Left renal pelvis (tissue), 4 donors: ENCODE data around the gene OVCH1. TPM values are rescaled to one million over a fixed set of nuclear protein-coding genes. Genes with fewer than 3 reads are reported as not detected.
A peak's percentile ranks its signal among the peaks of the same experiment; 100 is the strongest.

Experiments used
- DNase-seq, 4 donors: peaks; one replicate each; pipeline ENCODE4 v3.0.0-alpha.2; 2013; ENCODE audit warnings: low read depth in 4 of 4, low spot score in 3 of 4
- polyA plus RNA-seq, 4 donors: library from polyadenylated mRNA; unstranded; fragments of 120-200 nt; gene quantifications; one replicate each; pipeline ENCODE4 v1.2.1, GENCODE V29; 2013; ENCODE audit not compliant: insufficient read length in 4 of 4

The OVCH1 gene
- 1 to 10 TPM in 1 of 4 donors, under 1 TPM in 3; 0.13 to 1.2 (median 0.67) TPM for polyA plus RNA-seq

- no peak for DNase-seq
Measured at GRCh38 chr12:29497588-29497987, at the start of gene OVCH1. Gene OVCH1 (minus strand): TSS chr12:29497686. CDS start chr12:29497686, 0 bp downstream.

GRCh38 chr12:29547151-29547632 is 49.7 kb upstream of the OVCH1 start:
- DNase-seq = no peak

GRCh38 chr12:29546000-29546399 is 48.5 kb upstream of the OVCH1 start:
- no peak for DNase-seq

- no peak for DNase-seq
Measured at GRCh38 chr12:29545102-29545467, 47.6 kb upstream of the OVCH1 start.

GRCh38 chr12:29544428-29545101 is 47.1 kb upstream of the OVCH1 start:
- no peak for DNase-seq

GRCh38 chr12:29543036-29543435 is 45.5 kb upstream of the OVCH1 start:
- no peak for DNase-seq

- no peak for DNase-seq
Measured at GRCh38 chr12:29537298-29537697, 39.8 kb upstream of the OVCH1 start.

GRCh38 chr12:29534935-29535334 is 37.4 kb upstream of the OVCH1 start:
- DNase-seq = no peak

- DNase-seq = no peak
Measured at GRCh38 chr12:29533815-29534489, 36.5 kb upstream of the OVCH1 start.

- no peak for DNase-seq
Measured at GRCh38 chr12:29531471-29531870, 34.0 kb upstream of the OVCH1 start.

GRCh38 chr12:29530436-29530835 is 33.0 kb upstream of the OVCH1 start:
- DNase-seq = no peak

GRCh38 chr12:29528161-29528560 is 30.7 kb upstream of the OVCH1 start:
- DNase-seq = no peak

- DNase-seq = no peak
Measured at GRCh38 chr12:29521951-29522350, 24.5 kb upstream of the OVCH1 start.

GRCh38 chr12:29519585-29520182 is 22.2 kb upstream of the OVCH1 start:
- DNase-seq = peak in 2 of 4 donors; percentile 22

- DNase-seq = no peak
Measured at GRCh38 chr12:29518407-29518806, 20.9 kb upstream of the OVCH1 start.

GRCh38 chr12:29517264-29517663 is 19.8 kb upstream of the OVCH1 start:
- DNase-seq = no peak

GRCh38 chr12:29516431-29516875 is 19.0 kb upstream of the OVCH1 start:
- no peak for DNase-seq

- no peak for DNase-seq
Measured at GRCh38 chr12:29510591-29511185, 13.2 kb upstream of the OVCH1 start.

- no peak for DNase-seq
Measured at GRCh38 chr12:29509503-29509902, 12.0 kb upstream of the OVCH1 start.

- no peak for DNase-seq
Measured at GRCh38 chr12:29508949-29509348, 11.5 kb upstream of the OVCH1 start.

GRCh38 chr12:29505122-29505521 is 7.6 kb upstream of the OVCH1 start:
- no peak for DNase-seq
